Testis (tissue), 3 donors: ENCODE results near the gene GALNT17. TPM values are rescaled to one million over a fixed set of nuclear protein-coding genes. Genes with fewer than 3 reads are reported as not detected.
"Not testable (repeated sequence)": the region's sequence is repeated elsewhere in the genome, so short reads cannot be mapped to it uniquely, and the experiment has no call there.

Experiments used
- DNase-seq: peaks from one replicate; pipeline ENCODE4 v3.0.0-alpha.2; 2019
- H3K27ac ChIP-seq, 2 donors: fragments of 200-600 bp; sonication (generic); one replicate each; pipeline ENCODE4 v1.5.1; 2019
- H3K27me3 ChIP-seq: fragments of 200-600 bp; sonication (generic); one replicate; pipeline ENCODE4 v1.5.1; 2019
- H3K36me3 ChIP-seq: fragments of 200-600 bp; sonication (generic); one replicate; pipeline ENCODE4 v1.5.1; 2017; ENCODE audit warnings: low read depth; ENCODE audit errors: missing control alignments
- H3K4me1 ChIP-seq: fragments of 200-600 bp; sonication (generic); one replicate; pipeline ENCODE4 v1.5.1; 2019
- H3K4me3 ChIP-seq, 2 donors: fragments of 200-600 bp; sonication (generic); one replicate each; pipeline ENCODE4 v1.5.1; 2017 to 2019
- H3K9me3 ChIP-seq: fragments of 200-600 bp; sonication (generic); one replicate; pipeline ENCODE4 v1.5.1; 2017
- CTCF ChIP-seq, 3 experiments: fragments of 450-650 bp in 2 of 3; fragments of 200-600 bp in 1 of 3; sonication (generic) in 1 of 3; IDR thresholded peaks; one replicate each; pipeline ENCODE4 v1.5.1; 2016 to 2019; ENCODE audit warnings: antibody characterized with exemption in 3 of 3, mild to moderate bottlenecking in 2 of 3, moderate library complexity in 1 of 3
- POLR2A ChIP-seq: fragments of 450-650 bp; IDR thresholded peaks from one replicate; pipeline ENCODE4 v1.6.1; 2017; ENCODE audit warnings: antibody characterized with exemption, mild to moderate bottlenecking, moderate library complexity
- WGBS, 2 donors: methylation state at CpG; one replicate each; pipeline ENCODE4 v1.1.5; 2018; 5-methylcytosine and 5-hydroxymethylcytosine counted together
- intact Hi-C: fragments of 100-400 bp; cut with DNase I; formaldehyde crosslinking; loops from one replicate; pipeline ENCODE4 v1.15.1; 2023; ENCODE audit warnings: low total_unique reads
- polyA plus RNA-seq: library from polyadenylated mRNA; stranded (reverse); fragments of 350-450 nt; fragmentation: Illumina TruSeq; extraction: RNeasy Lipid Tissue Mini Kit (QIAGEN cat#74804); gene quantifications from one replicate; pipeline ENCODE4 v1.2.3, GENCODE V29; 2014; ENCODE audit warnings: low read depth, low replicate concordance; ENCODE audit not compliant: insufficient read depth
- total RNA-seq, 2 donors: library from RNA; depleted of rRNA; stranded (reverse); fragments of >200 nt; gene quantifications; one replicate each; pipeline ENCODE4 v1.2.3, GENCODE V29; 2016

GALNT17 gene
- total and polyA plus RNA-seq, 3 donors from 2014 or later: 10.9 to 39.1 (median 29.4) TPM

GRCh38 chr7:71255537-71256178 lies 123.7 kb downstream of the GALNT17 start:
- H3K4me1 ChIP-seq: no peaks in the 10 kb centered on the region
- intact Hi-C loops: no loop called here
- H3K27me3 ChIP-seq: no peaks in the 10 kb centered on the region
- H3K27ac ChIP-seq: no peak overlapping the region
- WGBS, 2 donors: 85 to 92% methylated on average over 4 of the region's 4 CpGs
- TF ChIP-seq CTCF (IDR thresholded peaks at IDR 0.05) (no peak), POLR2A (no peak)
- no peak for DNase-seq
- no peaks in the 10 kb centered on the region for H3K36me3 ChIP-seq
- no peaks in the 10 kb centered on the region for H3K9me3 ChIP-seq
- no peak overlapping the region for H3K4me3 ChIP-seq

- Histone ChIP-seq H3K4me1 (no peaks in the 10 kb centered on the region), H3K27me3 (no peaks in the 10 kb centered on the region), H3K27ac (no peak overlapping the region), H3K4me3 (no peak overlapping the region), H3K36me3 (no peaks in the 10 kb centered on the region), H3K9me3 (no peaks in the 10 kb centered on the region)
- WGBS, 2 donors: 86 to 91% methylated on average over 7 of the region's 7 CpGs
- TF ChIP-seq POLR2A (no peak), CTCF (IDR thresholded peaks at IDR 0.05) (no peak)
- no peak for DNase-seq
- intact Hi-C loops: no loop called here
Observed at GRCh38 chr7:71261066-71261465, 129.1 kb downstream of the GALNT17 start.

- intact Hi-C loops, H3K4me1 ChIP-seq: not testable (repeated sequence)
- 89 to 93% methylated on average over 5 of the region's 5 CpGs for WGBS, 2 donors
Observed at GRCh38 chr7:71262834-71263233, 130.9 kb downstream of the GALNT17 start.

DNA sequence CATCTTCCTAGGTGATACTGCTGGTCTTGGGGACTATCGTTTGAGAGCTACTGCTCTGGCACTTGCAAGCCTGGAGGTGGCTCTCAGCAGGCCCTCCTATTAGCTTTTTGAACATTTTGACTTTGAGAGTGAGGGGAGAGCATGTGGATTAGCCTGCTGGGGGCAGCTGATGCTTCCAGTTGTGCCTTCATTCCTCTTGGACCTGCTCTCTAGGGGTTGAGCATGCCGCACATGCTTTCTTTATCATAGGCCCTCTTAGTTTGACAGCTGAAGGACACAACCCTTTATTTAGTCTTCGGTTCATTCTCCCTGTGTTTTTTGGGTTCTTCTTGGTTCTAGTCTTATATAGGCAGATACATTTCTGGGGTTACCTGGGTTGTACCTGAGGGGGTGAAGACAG lies 132.1 kb downstream of the GALNT17 start:
- Histone ChIP-seq H3K27ac (no peak overlapping the region), H3K9me3 (no peaks in the 10 kb centered on the region), H3K4me1 (no peaks in the 10 kb centered on the region), H3K36me3 (no peaks in the 10 kb centered on the region), H3K27me3 (no peaks in the 10 kb centered on the region), H3K4me3 (no peak overlapping the region)
- TF ChIP-seq POLR2A (no peak), CTCF (IDR thresholded peaks at IDR 0.05) (no peak)
- DNase-seq: no peak
- intact Hi-C loops: no loop called here
- WGBS, 2 donors: 75 to 79% methylated on average over 3 of the region's 3 CpGs

More at GRCh38 chr7:71262834-71263233, 130.9 kb downstream of the GALNT17 start:
- not testable (repeated sequence) for H3K27me3 ChIP-seq, H3K27ac ChIP-seq, H3K4me3 ChIP-seq, H3K9me3 ChIP-seq, DNase-seq, H3K36me3 ChIP-seq

GRCh38 chr7:71266912-71267311 lies 135.0 kb downstream of the GALNT17 start:
- no peak overlapping the region for H3K4me3 ChIP-seq
- H3K27me3 ChIP-seq: no peaks in the 10 kb centered on the region
- WGBS, 2 donors: 76 to 83% methylated on average over 7 of the region's 7 CpGs
- no peak overlapping the region for H3K27ac ChIP-seq
- H3K4me1 ChIP-seq: no peaks in the 10 kb centered on the region
- TF ChIP-seq POLR2A (no peak), CTCF (IDR thresholded peaks at IDR 0.05) (no peak)
- intact Hi-C loops: no loop called here
- no peaks in the 10 kb centered on the region for H3K36me3 ChIP-seq
- H3K9me3 ChIP-seq: no peaks in the 10 kb centered on the region
- DNase-seq: no peak
